Trophoblast cell (in vitro differentiated cells and primary cell): ENCODE data around the gene SF3A1.

ENCODE experiments used
- DNase-seq, 2 donors: peaks; one replicate each; pipeline ENCODE4 v3.0.0-alpha.2; 2016
- H2AFZ ChIP-seq: 2 replicates; pipeline ENCODE4 v1.6.1; 2013; ENCODE audit warnings: low read length, moderate library complexity, mild to moderate bottlenecking; ENCODE audit not compliant: insufficient read depth, poor library complexity
- H2AK5ac ChIP-seq: 2 replicates; pipeline ENCODE4 v1.6.1; 2013; ENCODE audit warnings: mild to moderate bottlenecking, low read length
- H2BK120ac ChIP-seq: 2 replicates; pipeline ENCODE4 v1.6.1; 2013; ENCODE audit warnings: low read length, mild to moderate bottlenecking, moderate library complexity; ENCODE audit not compliant: insufficient read depth, poor library complexity
- H2BK12ac ChIP-seq: 2 replicates; pipeline ENCODE4 v1.6.1; 2013; ENCODE audit warnings: mild to moderate bottlenecking, low read length, moderate library complexity
- H2BK5ac ChIP-seq: 2 replicates; pipeline ENCODE4 v1.6.1; 2013; ENCODE audit warnings: low read length, low read depth, moderate library complexity, mild to moderate bottlenecking; ENCODE audit not compliant: poor library complexity
- H3K14ac ChIP-seq: 2 replicates; pipeline ENCODE4 v1.6.1; 2013; ENCODE audit warnings: mild to moderate bottlenecking, low read length
- H3K18ac ChIP-seq: 2 replicates; pipeline ENCODE4 v1.6.1; 2013; ENCODE audit warnings: mild to moderate bottlenecking, low read length
- H3K23ac ChIP-seq: 2 replicates; pipeline ENCODE4 v1.6.1; 2013; ENCODE audit warnings: low read length
- H3K27ac ChIP-seq: 2 replicates; pipeline ENCODE4 v1.5.1; 2013; ENCODE audit warnings: low read depth, mild to moderate bottlenecking, inconsistent platforms, low read length, moderate library complexity
- H3K27me3 ChIP-seq: 2 replicates; pipeline ENCODE4 v1.6.1; 2013; ENCODE audit warnings: inconsistent platforms, mild to moderate bottlenecking, low read length, moderate library complexity; ENCODE audit not compliant: insufficient read depth
- H3K36me3 ChIP-seq, 2 experiments: 1 replicate in 1 of 2; 2 replicates in 1 of 2; pipeline ENCODE4 v1.6.1; 2013; ENCODE audit warnings: low read length in 2 of 2, mild to moderate bottlenecking in 2 of 2, moderate library complexity in 1 of 2; ENCODE audit not compliant: insufficient read depth in 2 of 2, control insufficient read depth in 1 of 2
- H3K4ac ChIP-seq: 2 replicates; pipeline ENCODE4 v1.6.1; 2013; ENCODE audit warnings: low read depth, mild to moderate bottlenecking, low read length, moderate library complexity
- H3K4me1 ChIP-seq, 2 experiments: 1 replicate in 1 of 2; 2 replicates in 1 of 2; pipeline ENCODE4 v1.6.1; 2013; ENCODE audit warnings: low read length in 2 of 2, mild to moderate bottlenecking in 2 of 2, moderate library complexity in 1 of 2; ENCODE audit not compliant: insufficient read depth in 2 of 2, control insufficient read depth in 1 of 2
- H3K4me2 ChIP-seq: 2 replicates; pipeline ENCODE4 v1.6.1; 2013; ENCODE audit warnings: inconsistent platforms, mild to moderate bottlenecking, low read length, moderate library complexity
- H3K4me3 ChIP-seq: 2 replicates; pipeline ENCODE4 v1.5.1; 2013; ENCODE audit warnings: mild to moderate bottlenecking, low read depth, low read length, inconsistent platforms
- H3K79me1 ChIP-seq: one replicate; pipeline ENCODE4 v1.6.1; 2013; ENCODE audit warnings: low read length
- H3K79me2 ChIP-seq: 2 replicates; pipeline ENCODE4 v1.6.1; 2013; ENCODE audit warnings: low read length, mild to moderate bottlenecking; ENCODE audit not compliant: control insufficient read depth, insufficient read depth, poor library complexity
- H3K9ac ChIP-seq: 2 replicates; pipeline ENCODE4 v1.6.1; 2013; ENCODE audit warnings: mild to moderate bottlenecking, low read length
- H3K9me3 ChIP-seq: 2 replicates; pipeline ENCODE4 v1.6.1; 2013; ENCODE audit warnings: low read depth, mild to moderate bottlenecking, control low read depth, inconsistent platforms, low read length; ENCODE audit not compliant: insufficient read depth
- H4K12ac ChIP-seq: 2 replicates; pipeline ENCODE4 v1.6.1; 2013; ENCODE audit warnings: low read depth, mild to moderate bottlenecking, low read length, moderate library complexity
- H4K8ac ChIP-seq: 2 replicates; pipeline ENCODE4 v1.6.1; 2013; ENCODE audit warnings: low read depth, mild to moderate bottlenecking, low read length, moderate library complexity
- H4K91ac ChIP-seq: one replicate; pipeline ENCODE4 v1.6.1; 2013; ENCODE audit warnings: low read depth, mild to moderate bottlenecking, low read length, moderate library complexity
- WGBS: extraction: QIAGEN DNeasy Blood & Tissue Kit; methylation state at CpG from one replicate; pipeline ENCODE4 v1.1.7; 2013; ENCODE audit warnings: missing lambda C conversion rate; ENCODE audit not compliant: insufficient read length, insufficient coverage; ENCODE audit errors: extremely low coverage; 5-methylcytosine and 5-hydroxymethylcytosine counted together

The SF3A1 gene

DNA sequence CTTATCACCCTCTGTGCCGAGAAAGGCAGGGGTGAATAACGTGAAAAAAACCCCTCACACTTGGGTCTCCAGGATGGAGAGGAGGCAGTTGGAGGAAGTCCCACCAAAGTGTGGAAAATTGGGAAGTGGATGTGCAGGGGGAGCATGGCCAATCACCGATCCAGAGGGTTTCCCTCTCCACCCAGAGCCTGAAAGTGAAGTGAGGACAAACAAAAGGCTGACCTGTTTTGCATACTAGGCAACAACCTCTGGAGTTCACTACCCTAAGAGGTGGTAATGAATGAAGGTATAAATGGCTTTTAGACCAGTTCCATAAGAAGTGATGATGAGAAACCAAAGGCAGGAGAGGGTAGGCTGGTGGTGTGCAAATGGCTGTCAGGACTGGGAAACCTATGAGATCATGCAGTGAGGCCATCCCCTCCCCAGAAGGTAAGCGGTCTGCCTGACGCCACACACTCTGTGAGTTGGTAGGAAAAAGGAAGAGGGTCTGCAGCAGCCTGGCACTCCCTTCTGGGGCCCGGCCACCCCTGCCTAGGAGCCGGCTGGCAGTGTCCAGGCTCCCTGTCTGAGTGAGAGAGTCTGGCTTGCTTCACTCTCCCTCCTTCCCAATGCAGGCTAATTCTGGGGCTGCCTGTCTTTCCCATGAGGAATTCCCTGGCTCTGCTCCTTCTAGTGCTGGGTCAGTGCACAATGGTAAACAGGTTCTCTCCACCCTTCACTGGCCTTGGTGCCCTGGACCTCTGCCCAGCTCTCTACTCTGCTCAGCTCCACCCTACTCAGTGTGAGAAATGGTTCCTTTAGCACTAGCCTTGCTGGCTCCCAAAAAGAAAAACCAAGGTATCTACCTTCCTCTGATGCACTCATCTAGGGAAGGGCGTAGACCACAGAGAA, 45.6 kb downstream of the SF3A1 start:
- Histone ChIP-seq H2BK5ac (no peak overlapping the region), H3K9me3 (no peaks in the 10 kb centered on the region), H2AFZ (no peak overlapping the region), H3K79me1 (peaks cover 28% of the 10 kb centered on the region), H3K27me3 (no peaks in the 10 kb centered on the region), H3K4me3 (no peak overlapping the region), H3K27ac (peak overlapping the region; percentile 14), H2BK120ac (peak overlapping the region; percentile 11), H3K4me1 (peaks cover 62 to 74% of the 10 kb centered on the region in 2 experiments), H4K91ac (peak overlapping the region; percentile 21), H3K18ac (peak overlapping the region; percentile 25), H3K23ac (no peak overlapping the region), H4K12ac (no peak overlapping the region), H3K14ac (no peak overlapping the region), H3K9ac (no peak overlapping the region), H3K79me2 (peaks cover 20% of the 10 kb centered on the region), H3K36me3 (peaks cover 11 to 13% of the 10 kb centered on the region in 2 experiments), H3K4me2 (no peak overlapping the region), H3K4ac (peak overlapping the region; percentile 42), H2AK5ac (no peak overlapping the region), H2BK12ac (no peak overlapping the region), H4K8ac (no peak overlapping the region)
- WGBS = no CpG with 5 or more reads among the region's 8 CpGs
- no peak for DNase-seq

- DNase-seq = peak; percentile 84 to 89
- Histone ChIP-seq H3K14ac (peak overlapping the region; percentile 50), H4K8ac (peak overlapping the region; percentile 5), H2BK12ac (no peak overlapping the region), H3K79me2 (peaks cover 18% of the 10 kb centered on the region), H2AFZ (no peak overlapping the region), H3K23ac (no peak overlapping the region), H4K12ac (no peak overlapping the region), H3K79me1 (peaks cover 26% of the 10 kb centered on the region), H2AK5ac (no peak overlapping the region), H2BK120ac (no peak overlapping the region), H3K27me3 (no peaks in the 10 kb centered on the region), H3K4ac (peak overlapping the region; percentile 42), H3K18ac (no peak overlapping the region), H3K4me1 (peaks cover 62 to 73% of the 10 kb centered on the region in 2 experiments), H3K36me3 (peaks cover 6 to 7% of the 10 kb centered on the region in 2 experiments), H2BK5ac (peak overlapping the region; percentile 35), H3K4me2 (no peak overlapping the region), H3K9ac (no peak overlapping the region), H4K91ac (peak overlapping the region; percentile 5), H3K4me3 (no peak overlapping the region), H3K27ac (peak overlapping the region; percentile 64), H3K9me3 (no peaks in the 10 kb centered on the region)
- no CpG with 5 or more reads among the region's 7 CpGs for WGBS
Measured at GRCh38 chr22:30309951-30310741, 46.5 kb downstream of the SF3A1 start.

GRCh38 chr22:30308518-30309230, 48.0 kb downstream of the SF3A1 start:
- Histone ChIP-seq H3K36me3 (peaks cover 13 to 16% of the 10 kb centered on the region in 2 experiments), H3K9ac (no peak overlapping the region), H4K12ac (no peak overlapping the region), H3K4me1 (peaks cover 57 to 72% of the 10 kb centered on the region in 2 experiments), H3K79me1 (peaks cover 24% of the 10 kb centered on the region), H4K8ac (no peak overlapping the region), H3K27me3 (no peaks in the 10 kb centered on the region), H2BK5ac (peak overlapping the region; percentile 29), H2AK5ac (no peak overlapping the region), H2AFZ (peak overlapping the region; percentile 34), H2BK12ac (peak overlapping the region; percentile 43), H3K4ac (peak overlapping the region; percentile 78), H3K4me2 (no peak overlapping the region), H3K18ac (peak overlapping the region; percentile 24), H3K27ac (peak overlapping the region; percentile 65), H3K4me3 (no peak overlapping the region), H3K9me3 (no peaks in the 10 kb centered on the region), H3K14ac (no peak overlapping the region), H3K23ac (no peak overlapping the region), H4K91ac (peak overlapping the region; percentile 18), H2BK120ac (no peak overlapping the region), H3K79me2 (peaks cover 22% of the 10 kb centered on the region)
- WGBS = no CpG with 5 or more reads among the region's 5 CpGs
- DNase-seq = peak; percentile 94 to 95

DNA sequence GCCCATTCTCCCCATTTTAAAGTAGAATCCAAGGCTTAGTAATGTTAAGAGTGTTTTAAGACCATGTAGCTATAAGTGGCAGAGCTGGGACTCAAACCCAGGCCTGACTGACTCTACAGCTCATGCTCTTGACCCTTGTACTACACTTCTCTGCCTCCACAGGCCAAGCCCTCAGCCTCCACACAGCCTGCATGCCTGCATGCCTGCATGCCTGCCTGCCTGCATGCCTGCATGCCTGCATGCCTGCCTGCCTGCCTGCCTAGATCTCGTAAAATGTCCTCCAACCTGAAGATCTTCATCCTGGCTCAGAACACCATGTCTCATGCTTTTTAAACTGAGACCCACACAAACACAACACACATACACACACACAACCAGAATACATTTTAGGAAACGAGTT, 48.6 kb downstream of the SF3A1 start:
- Histone ChIP-seq H3K4ac (no peak overlapping the region), H2AK5ac (no peak overlapping the region), H3K27me3 (no peaks in the 10 kb centered on the region), H4K8ac (no peak overlapping the region), H3K27ac (no peak overlapping the region), H2BK5ac (no peak overlapping the region), H2BK12ac (no peak overlapping the region), H3K4me1 (peaks cover 62 to 74% of the 10 kb centered on the region in 2 experiments), H3K36me3 (peaks cover 17 to 21% of the 10 kb centered on the region in 2 experiments), H3K14ac (no peak overlapping the region), H2AFZ (no peak overlapping the region), H3K4me3 (no peak overlapping the region), H4K91ac (no peak overlapping the region), H3K79me2 (peaks cover 22% of the 10 kb centered on the region), H2BK120ac (no peak overlapping the region), H4K12ac (no peak overlapping the region), H3K9ac (no peak overlapping the region), H3K79me1 (peaks cover 28% of the 10 kb centered on the region), H3K23ac (no peak overlapping the region), H3K18ac (no peak overlapping the region), H3K9me3 (no peaks in the 10 kb centered on the region), H3K4me2 (no peak overlapping the region)
- no CpG with 5 or more reads among the region's 2 CpGs for WGBS
- peak; percentile 94 to 95 for DNase-seq
